Prostate gland (tissue), 2 donors: Measurements from ENCODE around the gene AKIRIN2.

ENCODE experiments used
- POLR2A ChIP-seq: fragments of 450-650 bp; IDR thresholded peaks from one replicate; pipeline ENCODE4 v1.6.1; 2016; ENCODE audit warnings: antibody characterized with exemption, mild to moderate bottlenecking
- TF ChIP-seq, protein P1 (sequence below), 4 experiments: fragments of 200-600 bp in 2 of 4; fragments of 450-650 bp in 2 of 4; sonication (generic) in 2 of 4; IDR thresholded peaks; 1 replicate in 3 of 4; 2 replicates in 1 of 4; pipeline ENCODE4 v1.5.1; 2016 to 2019; ENCODE audit warnings: antibody characterized with exemption in 4 of 4, mild to moderate bottlenecking in 2 of 4, moderate library complexity in 2 of 4

DNA sequence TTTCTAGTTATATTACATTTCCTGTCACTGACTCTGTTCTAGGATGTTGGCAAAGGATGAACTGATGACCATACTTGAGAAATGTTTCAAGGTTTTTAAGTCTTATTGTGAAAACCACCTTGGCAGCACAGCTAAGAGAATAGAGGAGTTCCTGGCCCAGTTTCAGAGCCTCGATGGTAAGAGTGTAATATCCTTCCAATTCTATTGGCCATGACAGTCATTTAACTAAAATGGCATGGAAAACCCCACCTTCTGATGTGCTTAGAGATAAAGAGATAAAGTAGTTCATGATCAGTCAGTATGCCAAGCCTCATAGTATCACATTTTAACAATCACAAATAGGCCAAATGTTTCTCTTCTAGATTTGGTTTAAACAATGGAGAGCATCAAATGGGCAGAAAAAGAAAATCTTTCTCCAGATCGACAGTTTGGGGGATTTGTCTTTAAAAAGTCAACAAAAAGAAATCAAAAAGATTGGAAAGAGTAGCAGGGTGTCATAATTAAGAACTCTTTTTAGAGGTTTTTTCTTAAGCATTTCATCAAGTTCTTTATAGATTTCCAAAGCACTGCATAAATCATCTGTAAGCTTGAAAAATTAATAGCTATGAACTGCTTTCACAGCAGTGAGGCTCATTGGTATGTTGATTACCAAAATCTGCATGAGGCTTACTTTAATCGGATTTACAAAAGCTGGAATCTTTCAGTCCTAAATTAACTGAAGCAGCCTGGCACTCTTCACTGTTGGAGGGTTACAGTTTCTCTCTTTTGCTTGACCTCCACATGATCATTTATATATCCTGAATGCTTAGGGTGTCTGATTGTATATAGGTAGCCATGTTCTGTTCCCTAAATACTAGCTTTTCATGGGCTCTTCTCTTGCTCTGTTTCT is 48.7 kb downstream of the AKIRIN2 start:
- TF ChIP-seq, protein P1, sequence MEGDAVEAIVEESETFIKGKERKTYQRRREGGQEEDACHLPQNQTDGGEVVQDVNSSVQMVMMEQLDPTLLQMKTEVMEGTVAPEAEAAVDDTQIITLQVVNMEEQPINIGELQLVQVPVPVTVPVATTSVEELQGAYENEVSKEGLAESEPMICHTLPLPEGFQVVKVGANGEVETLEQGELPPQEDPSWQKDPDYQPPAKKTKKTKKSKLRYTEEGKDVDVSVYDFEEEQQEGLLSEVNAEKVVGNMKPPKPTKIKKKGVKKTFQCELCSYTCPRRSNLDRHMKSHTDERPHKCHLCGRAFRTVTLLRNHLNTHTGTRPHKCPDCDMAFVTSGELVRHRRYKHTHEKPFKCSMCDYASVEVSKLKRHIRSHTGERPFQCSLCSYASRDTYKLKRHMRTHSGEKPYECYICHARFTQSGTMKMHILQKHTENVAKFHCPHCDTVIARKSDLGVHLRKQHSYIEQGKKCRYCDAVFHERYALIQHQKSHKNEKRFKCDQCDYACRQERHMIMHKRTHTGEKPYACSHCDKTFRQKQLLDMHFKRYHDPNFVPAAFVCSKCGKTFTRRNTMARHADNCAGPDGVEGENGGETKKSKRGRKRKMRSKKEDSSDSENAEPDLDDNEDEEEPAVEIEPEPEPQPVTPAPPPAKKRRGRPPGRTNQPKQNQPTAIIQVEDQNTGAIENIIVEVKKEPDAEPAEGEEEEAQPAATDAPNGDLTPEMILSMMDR (IDR thresholded peaks at IDR 0.05) = no peak
- no peak for TF ChIP-seq POLR2A
